ENCODE data around the gene NMBR. TPM values are rescaled to one million over a fixed set of nuclear protein-coding genes. Genes with fewer than 3 reads are reported as not detected.
"Not testable (repeated sequence)": the region's sequence is repeated elsewhere in the genome, so short reads cannot be mapped to it uniquely, and the experiment has no call there.

NMBR gene
- total RNA-seq, 2 experiments from 2014 or later = not detected

GRCh38 chr6:142173980-142174379 is 27.1 kb upstream of the NMBR start:
- Mint-ChIP-seq H3K4me3 (no peak overlapping the region), H3K9me3 (ENCODE audit: low read depth) (peaks cover 6% of the 10 kb centered on the region), H3K36me3 (peaks cover 56% of the 10 kb centered on the region), H3K27me3 (no peaks in the 10 kb centered on the region), H3K4me1 (no peaks in the 10 kb centered on the region), H3K27ac (no peak overlapping the region)
- CTCF ChIA-PET = no interaction called here
- no peak for ATAC-seq
- no peak for DNase-seq

- ATAC-seq (no peak), DNase-seq (no peak)
- Mint-ChIP-seq H3K4me1 (no peaks in the 10 kb centered on the region), H3K27ac (no peak overlapping the region), H3K27me3 (no peaks in the 10 kb centered on the region), H3K36me3 (peaks cover 52% of the 10 kb centered on the region), H3K9me3 (ENCODE audit: low read depth) (peaks cover 3% of the 10 kb centered on the region), H3K4me3 (no peak overlapping the region)
- CTCF ChIA-PET = no interaction called here
Measured at GRCh38 chr6:142172758-142173157, 25.8 kb upstream of the NMBR start.

GRCh38 chr6:142171351-142171750 is 24.4 kb upstream of the NMBR start:
- H3K4me1 Mint-ChIP-seq = no peaks in the 10 kb centered on the region
- H3K27me3 Mint-ChIP-seq = no peaks in the 10 kb centered on the region
- no peak overlapping the region for H3K27ac Mint-ChIP-seq
- peaks cover 46% of the 10 kb centered on the region for H3K36me3 Mint-ChIP-seq
- no peaks in the 10 kb centered on the region for H3K9me3 Mint-ChIP-seq (ENCODE audit: low read depth)
- no peak for DNase-seq
- ATAC-seq = no peak
- no peak overlapping the region for H3K4me3 Mint-ChIP-seq
- CTCF ChIA-PET = no interaction called here

GRCh38 chr6:142167486-142167885 is 20.6 kb upstream of the NMBR start:
- DNase-seq (no peak), ATAC-seq (no peak)
- Mint-ChIP-seq H3K4me3 (no peak overlapping the region), H3K9me3 (ENCODE audit: low read depth) (no peaks in the 10 kb centered on the region), H3K27ac (no peak overlapping the region), H3K4me1 (no peaks in the 10 kb centered on the region), H3K27me3 (no peaks in the 10 kb centered on the region), H3K36me3 (peaks cover 17% of the 10 kb centered on the region)
- CTCF ChIA-PET = no interaction called here

- Mint-ChIP-seq H3K4me3 (no peak overlapping the region), H3K9me3 (ENCODE audit: low read depth) (no peaks in the 10 kb centered on the region), H3K27ac (no peak overlapping the region), H3K4me1 (no peaks in the 10 kb centered on the region), H3K36me3 (peaks cover 14% of the 10 kb centered on the region), H3K27me3 (no peaks in the 10 kb centered on the region)
- CTCF ChIA-PET = no interaction called here
- DNase-seq (no peak), ATAC-seq (no peak)
Measured at GRCh38 chr6:142167071-142167470, 20.1 kb upstream of the NMBR start.

- Mint-ChIP-seq H3K27ac (no peak overlapping the region), H3K27me3 (no peaks in the 10 kb centered on the region), H3K4me1 (peaks cover 2% of the 10 kb centered on the region), H3K36me3 (peaks cover 7% of the 10 kb centered on the region), H3K4me3 (no peak overlapping the region), H3K9me3 (ENCODE audit: low read depth) (no peaks in the 10 kb centered on the region)
- DNase-seq (no peak), ATAC-seq (no peak)
- CTCF ChIA-PET = interaction anchor here (1.8 kb wide), 2 partner anchors 9 to 43 kb away, joined by 4 to 8 read pairs; no protein-coding TSS in a partner anchor
Measured at GRCh38 chr6:142165227-142165626, 18.3 kb upstream of the NMBR start.

GRCh38 chr6:142162780-142163179 is 15.9 kb upstream of the NMBR start:
- no peak for DNase-seq
- Mint-ChIP-seq H3K27me3 (no peaks in the 10 kb centered on the region), H3K4me3 (no peak overlapping the region), H3K36me3 (peaks cover 7% of the 10 kb centered on the region), H3K9me3 (ENCODE audit: low read depth) (no peaks in the 10 kb centered on the region), H3K27ac (no peak overlapping the region), H3K4me1 (peaks cover 2% of the 10 kb centered on the region)
- CTCF ChIA-PET = no interaction called here
- ATAC-seq = no peak

- H3K27ac Mint-ChIP-seq; ATAC-seq; DNase-seq; H3K4me3 Mint-ChIP-seq; H3K36me3 Mint-ChIP-seq; H3K9me3 Mint-ChIP-seq (ENCODE audit: low read depth); H3K27me3 Mint-ChIP-seq: not testable (repeated sequence)
- CTCF ChIA-PET = interaction anchor here (1.0 to 2.3 kb wide), 10 partner anchors 9 to 239 kb away, joined by 3 to 31 read pairs (median 5); partner anchors contain the start of genes NMBR and VTA1
- H3K4me1 Mint-ChIP-seq = peaks cover 17% of the 10 kb centered on the region
Measured at GRCh38 chr6:142156758-142157068, 9.8 kb upstream of the NMBR start.

GRCh38 chr6:142155895-142156757 is 9.2 kb upstream of the NMBR start:
- H3K9me3 Mint-ChIP-seq (ENCODE audit: low read depth) = no peaks in the 10 kb centered on the region
- ATAC-seq = peak; percentile 55
- CTCF ChIA-PET = interaction anchor here (1.0 to 2.3 kb wide), 11 partner anchors 9 to 239 kb away, joined by 3 to 31 read pairs (median 4); partner anchors contain the start of genes NMBR and VTA1
- no peaks in the 10 kb centered on the region for H3K27me3 Mint-ChIP-seq
- no peak for DNase-seq
- H3K36me3 Mint-ChIP-seq = peaks cover 4% of the 10 kb centered on the region
- peaks cover 18% of the 10 kb centered on the region for H3K4me1 Mint-ChIP-seq
- H3K4me3 Mint-ChIP-seq = no peak overlapping the region
- no peak overlapping the region for H3K27ac Mint-ChIP-seq

GRCh38 chr6:142155091-142155490 is 8.2 kb upstream of the NMBR start:
- H3K36me3 Mint-ChIP-seq = peaks cover 10% of the 10 kb centered on the region
- H3K27me3 Mint-ChIP-seq = no peaks in the 10 kb centered on the region
- H3K27ac Mint-ChIP-seq = no peak overlapping the region
- H3K4me1 Mint-ChIP-seq = peaks cover 23% of the 10 kb centered on the region
- ATAC-seq (no peak), DNase-seq (no peak)
- H3K9me3 Mint-ChIP-seq (ENCODE audit: low read depth) = no peaks in the 10 kb centered on the region
- H3K4me3 Mint-ChIP-seq = no peak overlapping the region
- CTCF ChIA-PET = interaction anchor here (1.3 to 2.3 kb wide), 2 partner anchors 8 to 31 kb away, joined by 4 to 31 read pairs; partner anchors contain the start of genes NMBR and VTA1

GRCh38 chr6:142154336-142154735 is 7.4 kb upstream of the NMBR start:
- Mint-ChIP-seq H3K9me3 (ENCODE audit: low read depth) (no peaks in the 10 kb centered on the region), H3K36me3 (peaks cover 8% of the 10 kb centered on the region), H3K4me1 (peaks cover 28% of the 10 kb centered on the region), H3K27ac (no peak overlapping the region), H3K4me3 (no peak overlapping the region), H3K27me3 (no peaks in the 10 kb centered on the region)
- CTCF ChIA-PET = no interaction called here
- ATAC-seq = no peak
- DNase-seq = no peak

- Mint-ChIP-seq H3K27ac (no peak overlapping the region), H3K4me3 (no peak overlapping the region), H3K4me1 (peaks cover 39% of the 10 kb centered on the region), H3K9me3 (ENCODE audit: low read depth) (no peaks in the 10 kb centered on the region), H3K36me3 (peaks cover 14% of the 10 kb centered on the region), H3K27me3 (no peaks in the 10 kb centered on the region)
- DNase-seq = no peak
- CTCF ChIA-PET = no interaction called here
- no peak for ATAC-seq
Measured at GRCh38 chr6:142153196-142153595, 6.3 kb upstream of the NMBR start.

- DNase-seq (no peak), ATAC-seq (no peak)
- no peak overlapping the region for H3K4me3 Mint-ChIP-seq
- H3K9me3 Mint-ChIP-seq (ENCODE audit: low read depth) = no peaks in the 10 kb centered on the region
- no peak overlapping the region for H3K27ac Mint-ChIP-seq
- no peaks in the 10 kb centered on the region for H3K27me3 Mint-ChIP-seq
- CTCF ChIA-PET = interaction anchor here (1.2 kb wide), 1 partner anchor 164 kb away, joined by 4 read pairs; no protein-coding TSS in a partner anchor
- peaks cover 44% of the 10 kb centered on the region for H3K4me1 Mint-ChIP-seq
- peaks cover 14% of the 10 kb centered on the region for H3K36me3 Mint-ChIP-seq
Measured at GRCh38 chr6:142152746-142153145, 5.8 kb upstream of the NMBR start.

GRCh38 chr6:142141531-142141930 is 5.4 kb downstream of the NMBR start:
- H3K36me3 Mint-ChIP-seq; H3K27me3 Mint-ChIP-seq; H3K9me3 Mint-ChIP-seq (ENCODE audit: low read depth); H3K27ac Mint-ChIP-seq; CTCF ChIA-PET; ATAC-seq; DNase-seq; H3K4me3 Mint-ChIP-seq: not testable (repeated sequence)
- H3K4me1 Mint-ChIP-seq = peaks cover 13% of the 10 kb centered on the region

Data from activated CD8-positive, alpha-beta memory T cell treated with anti-CD3 and anti-CD28 coated beads, Interleukin-2, amount 10 ng/mL, durations not matched to agents 7 days and 5 days (primary cell).